ENCODE results near the gene ADAMTS12. TPM values are rescaled to one million over a fixed set of nuclear protein-coding genes. Genes with fewer than 3 reads are reported as not detected.

ADAMTS12 gene
- polyA plus RNA-seq, 1 donor, result 4.2 TPM

DNA sequence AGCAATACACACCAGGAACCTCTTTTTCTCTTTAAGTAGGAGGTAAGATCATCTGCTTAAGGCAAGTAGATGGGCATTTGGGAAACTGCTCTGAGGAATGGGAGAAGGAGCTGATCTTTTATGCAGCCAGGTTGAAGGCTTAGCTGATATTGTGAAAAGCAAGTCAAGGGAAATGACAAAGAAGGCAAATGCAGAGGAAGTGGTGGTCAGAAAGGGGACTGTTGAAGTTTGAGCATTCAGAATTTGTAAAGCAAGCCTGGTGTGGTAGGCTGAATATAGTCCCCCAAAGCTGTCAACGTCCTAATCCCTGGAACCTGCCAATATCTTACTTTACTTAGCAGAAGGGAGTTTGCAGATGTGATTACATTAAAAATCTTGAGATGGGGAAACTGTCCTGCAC lies 128.9 kb downstream of the ADAMTS12 start:
- Histone ChIP-seq H3K4me3 (ENCODE audit: low read length) (no peak overlapping the region), H3K4me1 (ENCODE audit: control insufficient read depth, insufficient read depth, low read length) (no peaks in the 10 kb centered on the region), H3K36me3 (ENCODE audit: control insufficient read depth, insufficient read depth, low read length) (no peaks in the 10 kb centered on the region), H3K9me3 (ENCODE audit: control insufficient read depth, low read depth, low read length) (no peaks in the 10 kb centered on the region), H3K27me3 (ENCODE audit: control insufficient read depth, insufficient read depth, low read length) (no peaks in the 10 kb centered on the region), H3K27ac (ENCODE audit: low read length) (no peak overlapping the region)
- WGBS (ENCODE audit: insufficient coverage, low lambda C conversion rate), result no CpG with 5 or more reads among the region's 1 CpG
- DNase-seq, result no peak

DNA sequence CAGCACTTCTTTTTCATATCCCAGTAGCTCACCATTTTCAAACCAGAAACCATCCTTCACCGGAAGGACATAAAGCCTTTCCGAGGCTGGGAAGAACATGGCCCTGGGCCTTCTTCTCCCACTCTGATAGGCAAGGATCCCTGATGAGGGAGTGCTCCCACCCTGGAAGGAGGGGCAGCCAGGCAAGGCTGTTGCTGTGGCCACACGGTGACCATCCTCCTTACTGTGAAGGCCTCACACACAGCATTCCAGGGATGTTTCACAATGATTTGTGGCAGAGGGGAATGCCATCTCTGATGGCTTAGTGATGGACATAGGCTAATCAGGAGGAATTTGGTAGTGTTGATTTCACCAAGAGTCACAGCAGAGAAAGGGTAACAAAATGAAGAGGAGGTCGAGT lies 130.7 kb downstream of the ADAMTS12 start:
- no peak for DNase-seq
- WGBS (ENCODE audit: insufficient coverage, low lambda C conversion rate), result 0% methylated on average over 1 of the region's 4 CpGs
- no peaks in the 10 kb centered on the region for H3K27me3 ChIP-seq (ENCODE audit: control insufficient read depth, insufficient read depth, low read length)
- H3K4me3 ChIP-seq (ENCODE audit: low read length), result no peak overlapping the region
- no peaks in the 10 kb centered on the region for H3K9me3 ChIP-seq (ENCODE audit: control insufficient read depth, low read depth, low read length)
- H3K4me1 ChIP-seq (ENCODE audit: control insufficient read depth, insufficient read depth, low read length), result no peaks in the 10 kb centered on the region
- no peaks in the 10 kb centered on the region for H3K36me3 ChIP-seq (ENCODE audit: control insufficient read depth, insufficient read depth, low read length)
- H3K27ac ChIP-seq (ENCODE audit: low read length), result no peak overlapping the region

DNA sequence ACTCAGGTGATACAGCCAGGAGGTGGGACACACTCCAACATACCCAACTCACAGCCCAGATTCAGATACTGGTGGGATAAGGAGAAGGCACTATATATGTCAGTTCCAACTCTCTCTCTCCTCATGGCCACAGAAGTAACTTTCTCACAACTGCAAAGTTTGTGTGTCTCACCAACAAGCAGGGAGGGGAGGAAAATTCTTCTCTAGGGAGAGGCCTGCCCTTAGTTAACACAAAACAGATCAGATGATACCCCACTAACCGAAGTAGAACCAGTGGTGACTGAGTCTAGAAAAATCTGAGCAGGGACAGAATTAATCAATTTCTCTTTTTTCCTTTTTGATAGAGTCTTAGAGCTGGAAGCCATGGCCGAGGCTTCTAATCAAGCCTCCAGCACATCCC lies 133.1 kb downstream of the ADAMTS12 start:
- no peak overlapping the region for H3K4me3 ChIP-seq (ENCODE audit: low read length)
- no peak for DNase-seq
- 100% methylated on average over 1 of the region's 2 CpGs for WGBS (ENCODE audit: insufficient coverage, low lambda C conversion rate)
- no peaks in the 10 kb centered on the region for H3K9me3 ChIP-seq (ENCODE audit: control insufficient read depth, low read depth, low read length)
- H3K27ac ChIP-seq (ENCODE audit: low read length), result no peak overlapping the region
- H3K27me3 ChIP-seq (ENCODE audit: control insufficient read depth, insufficient read depth, low read length), result no peaks in the 10 kb centered on the region
- H3K36me3 ChIP-seq (ENCODE audit: control insufficient read depth, insufficient read depth, low read length), result no peaks in the 10 kb centered on the region
- no peaks in the 10 kb centered on the region for H3K4me1 ChIP-seq (ENCODE audit: control insufficient read depth, insufficient read depth, low read length)

DNA sequence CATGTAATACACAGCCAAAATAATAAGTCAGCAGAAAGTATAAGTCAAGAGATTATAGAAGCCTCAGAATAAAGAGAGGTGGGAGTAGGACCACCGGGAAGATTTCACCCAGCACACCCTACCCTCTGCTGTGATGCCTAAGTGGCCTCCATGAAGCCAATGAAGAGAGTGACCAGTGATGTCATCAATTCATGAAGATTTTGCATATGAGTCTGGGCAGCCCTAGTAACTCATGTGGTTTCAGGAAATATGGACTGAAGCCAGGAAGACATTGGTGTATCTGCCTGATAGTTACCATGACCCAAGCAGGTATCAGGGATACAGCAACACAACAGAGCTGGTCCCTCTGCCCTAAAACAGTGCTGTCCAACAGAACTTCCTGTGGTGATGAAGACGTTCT lies 135.3 kb downstream of the ADAMTS12 start:
- no peak overlapping the region for H3K4me3 ChIP-seq (ENCODE audit: low read length)
- no peak overlapping the region for H3K27ac ChIP-seq (ENCODE audit: low read length)
- DNase-seq, result no peak
- H3K9me3 ChIP-seq (ENCODE audit: control insufficient read depth, low read depth, low read length), result no peaks in the 10 kb centered on the region
- no peaks in the 10 kb centered on the region for H3K27me3 ChIP-seq (ENCODE audit: control insufficient read depth, insufficient read depth, low read length)
- WGBS (ENCODE audit: insufficient coverage, low lambda C conversion rate), result 100% methylated on average over 1 of the region's 2 CpGs
- H3K4me1 ChIP-seq (ENCODE audit: control insufficient read depth, insufficient read depth, low read length), result no peaks in the 10 kb centered on the region
- H3K36me3 ChIP-seq (ENCODE audit: control insufficient read depth, insufficient read depth, low read length), result no peaks in the 10 kb centered on the region

DNA sequence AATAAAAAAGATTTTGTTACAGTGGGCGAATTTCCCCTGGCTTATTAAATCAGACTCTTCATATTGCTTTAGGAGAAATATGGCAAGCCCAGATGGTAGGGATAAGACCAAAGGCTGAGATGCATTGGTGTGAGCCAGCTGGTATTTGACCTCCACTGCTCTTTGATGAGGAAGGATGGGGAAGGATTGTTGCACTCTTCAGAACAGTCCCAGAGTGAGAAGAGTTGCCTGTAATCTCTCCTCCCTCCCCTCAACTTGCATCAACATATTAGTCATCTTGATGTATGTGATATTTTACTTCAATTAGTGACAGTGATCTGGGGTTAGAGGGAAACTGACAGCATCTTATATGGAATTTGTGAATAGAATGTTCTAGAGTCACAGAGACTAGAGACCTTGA lies 136.6 kb downstream of the ADAMTS12 start:
- H3K4me1 ChIP-seq (ENCODE audit: control insufficient read depth, insufficient read depth, low read length), result no peaks in the 10 kb centered on the region
- no peak for DNase-seq
- H3K4me3 ChIP-seq (ENCODE audit: low read length), result no peak overlapping the region
- no peaks in the 10 kb centered on the region for H3K9me3 ChIP-seq (ENCODE audit: control insufficient read depth, low read depth, low read length)
- H3K27me3 ChIP-seq (ENCODE audit: control insufficient read depth, insufficient read depth, low read length), result no peaks in the 10 kb centered on the region
- no CpG with 5 or more reads among the region's 1 CpG for WGBS (ENCODE audit: insufficient coverage, low lambda C conversion rate)
- H3K27ac ChIP-seq (ENCODE audit: low read length), result no peak overlapping the region
- H3K36me3 ChIP-seq (ENCODE audit: control insufficient read depth, insufficient read depth, low read length), result no peaks in the 10 kb centered on the region

DNA sequence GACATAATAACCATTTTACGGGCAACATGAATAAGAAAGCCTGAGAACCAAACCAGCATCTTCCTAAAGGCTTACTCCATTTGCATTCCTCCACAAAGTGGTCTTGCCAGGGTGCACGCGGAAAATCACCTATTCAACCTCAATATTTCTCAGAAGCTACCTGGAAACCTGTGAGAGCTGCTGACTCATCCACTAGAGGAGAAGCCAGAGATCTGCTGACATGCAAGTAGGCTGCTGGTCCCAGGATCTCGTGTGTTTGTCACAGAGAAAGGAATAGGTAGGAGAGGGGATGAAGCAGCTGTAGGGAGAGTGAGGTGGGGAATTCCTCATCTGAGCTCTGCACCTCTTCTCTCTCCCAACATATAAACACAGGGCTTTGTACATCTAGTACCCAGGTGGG lies 138.1 kb downstream of the ADAMTS12 start:
- Histone ChIP-seq H3K27ac (ENCODE audit: low read length) (no peak overlapping the region), H3K9me3 (ENCODE audit: control insufficient read depth, low read depth, low read length) (no peaks in the 10 kb centered on the region), H3K27me3 (ENCODE audit: control insufficient read depth, insufficient read depth, low read length) (no peaks in the 10 kb centered on the region), H3K36me3 (ENCODE audit: control insufficient read depth, insufficient read depth, low read length) (no peaks in the 10 kb centered on the region), H3K4me3 (ENCODE audit: low read length) (no peak overlapping the region), H3K4me1 (ENCODE audit: control insufficient read depth, insufficient read depth, low read length) (no peaks in the 10 kb centered on the region)
- no peak for DNase-seq
- no CpG with 5 or more reads among the region's 4 CpGs for WGBS (ENCODE audit: insufficient coverage, low lambda C conversion rate)

DNA sequence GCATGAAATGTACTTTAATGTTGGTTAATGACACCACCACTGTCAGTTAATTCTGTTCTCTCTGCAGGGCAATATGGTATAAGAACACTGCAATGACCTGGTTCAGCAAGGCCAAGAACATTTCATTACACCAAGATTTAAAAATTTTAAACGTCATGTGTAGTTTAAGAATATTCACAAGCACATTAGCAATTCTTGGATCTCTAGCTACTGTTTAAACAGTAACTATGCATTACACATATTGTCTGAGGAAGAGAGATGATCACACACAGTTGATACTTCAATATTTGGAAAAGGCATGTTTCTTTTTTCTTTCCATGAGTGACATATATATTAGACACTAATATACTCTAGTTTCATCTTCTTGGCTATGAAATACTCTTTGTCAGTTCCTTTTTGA lies 143.0 kb downstream of the ADAMTS12 start:
- no peaks in the 10 kb centered on the region for H3K4me1 ChIP-seq (ENCODE audit: control insufficient read depth, insufficient read depth, low read length)
- no peak for DNase-seq
- H3K9me3 ChIP-seq (ENCODE audit: control insufficient read depth, low read depth, low read length), result no peaks in the 10 kb centered on the region
- H3K27ac ChIP-seq (ENCODE audit: low read length), result no peak overlapping the region
- no peak overlapping the region for H3K4me3 ChIP-seq (ENCODE audit: low read length)
- H3K36me3 ChIP-seq (ENCODE audit: control insufficient read depth, insufficient read depth, low read length), result no peaks in the 10 kb centered on the region
- H3K27me3 ChIP-seq (ENCODE audit: control insufficient read depth, insufficient read depth, low read length), result no peaks in the 10 kb centered on the region
- WGBS (ENCODE audit: insufficient coverage, low lambda C conversion rate), result no CpG with 5 or more reads among the region's 1 CpG

DNA sequence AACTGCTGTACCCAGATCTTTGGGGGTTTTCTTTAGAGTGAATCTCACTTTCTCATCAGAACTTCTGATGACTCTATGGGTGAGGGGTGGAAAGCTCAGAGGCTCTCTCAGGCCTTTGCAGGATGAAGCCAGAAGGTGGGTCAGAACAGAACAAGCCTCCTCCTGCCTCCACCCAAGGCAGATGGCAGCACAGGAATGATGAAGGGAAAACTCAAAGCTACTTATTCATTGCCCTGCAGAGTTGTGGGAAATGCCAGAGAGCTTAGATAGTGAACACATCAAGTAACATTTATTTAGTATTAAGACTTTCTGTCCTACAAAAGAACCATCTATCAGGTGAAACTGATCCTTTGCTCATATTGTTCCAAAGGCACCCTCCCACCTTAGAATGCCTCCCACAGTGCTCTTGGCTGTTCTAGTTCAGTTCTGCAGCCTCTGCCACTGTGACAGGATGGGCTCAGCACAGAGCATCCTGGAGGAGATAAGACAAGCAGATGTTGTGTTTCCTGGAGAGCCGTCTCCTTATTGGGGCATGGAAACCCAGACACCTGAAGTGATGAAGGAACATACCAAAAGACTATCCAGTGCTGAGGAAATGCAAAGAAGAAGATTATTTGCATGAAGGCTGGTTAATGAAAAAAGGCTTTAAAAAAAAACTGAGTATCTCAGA lies 146.6 kb downstream of the ADAMTS12 start:
- Histone ChIP-seq H3K4me3 (ENCODE audit: low read length) (no peak overlapping the region), H3K4me1 (ENCODE audit: control insufficient read depth, insufficient read depth, low read length) (no peaks in the 10 kb centered on the region), H3K27me3 (ENCODE audit: control insufficient read depth, insufficient read depth, low read length) (no peaks in the 10 kb centered on the region), H3K9me3 (ENCODE audit: control insufficient read depth, low read depth, low read length) (no peaks in the 10 kb centered on the region), H3K36me3 (ENCODE audit: control insufficient read depth, insufficient read depth, low read length) (no peaks in the 10 kb centered on the region), H3K27ac (ENCODE audit: low read length) (no peak overlapping the region)
- WGBS (ENCODE audit: insufficient coverage, low lambda C conversion rate), result no CpG with 5 or more reads among the region's 1 CpG
- no peak for DNase-seq

DNA sequence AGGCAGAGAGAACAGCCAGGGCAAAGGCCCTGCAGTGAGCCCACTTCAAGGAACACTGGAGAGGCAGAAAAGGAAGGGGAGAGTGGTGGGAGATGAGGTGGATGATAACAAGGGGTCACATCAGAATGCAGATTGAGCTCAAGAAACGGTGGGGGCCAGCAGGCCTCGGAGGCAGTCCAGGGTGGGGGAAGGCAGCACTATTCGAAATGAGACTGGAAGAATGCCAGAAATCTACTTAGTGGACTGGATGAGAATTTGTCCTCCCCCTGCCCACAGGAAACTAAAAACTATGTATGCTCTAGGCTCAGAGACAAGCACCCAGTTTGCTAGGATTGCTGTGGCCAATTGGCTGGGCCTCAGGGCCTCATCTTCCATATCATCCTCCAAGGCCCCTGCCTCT lies 148.7 kb downstream of the ADAMTS12 start:
- Histone ChIP-seq H3K27ac (ENCODE audit: low read length) (no peak overlapping the region), H3K27me3 (ENCODE audit: control insufficient read depth, insufficient read depth, low read length) (no peaks in the 10 kb centered on the region), H3K4me1 (ENCODE audit: control insufficient read depth, insufficient read depth, low read length) (no peaks in the 10 kb centered on the region), H3K36me3 (ENCODE audit: control insufficient read depth, insufficient read depth, low read length) (no peaks in the 10 kb centered on the region), H3K4me3 (ENCODE audit: low read length) (no peak overlapping the region), H3K9me3 (ENCODE audit: control insufficient read depth, low read depth, low read length) (no peaks in the 10 kb centered on the region)
- DNase-seq, result no peak
- WGBS (ENCODE audit: insufficient coverage, low lambda C conversion rate), result no CpG with 5 or more reads among the region's 3 CpGs

DNA sequence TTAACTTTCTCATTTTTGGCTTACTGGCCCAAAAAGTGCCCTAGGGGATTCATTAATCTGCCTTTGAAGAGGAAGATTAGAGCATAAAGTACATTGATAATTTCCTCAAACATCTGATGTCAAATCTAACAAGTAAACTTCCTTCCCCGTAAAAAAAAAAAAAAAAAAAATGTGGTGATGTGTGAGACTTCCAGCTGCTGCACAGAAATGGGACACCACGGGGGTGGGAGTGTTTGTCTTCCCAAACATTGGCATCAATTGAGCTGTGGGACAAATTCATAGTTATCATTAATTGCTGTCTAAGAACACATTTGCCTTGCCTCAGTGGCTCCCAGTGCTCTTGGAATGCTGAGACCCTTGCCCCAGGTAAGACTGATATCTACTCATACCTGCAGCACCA lies 149.6 kb downstream of the ADAMTS12 start:
- no peak overlapping the region for H3K4me3 ChIP-seq (ENCODE audit: low read length)
- WGBS (ENCODE audit: insufficient coverage, low lambda C conversion rate), result no CpG with 5 or more reads among the region's 2 CpGs
- no peaks in the 10 kb centered on the region for H3K27me3 ChIP-seq (ENCODE audit: control insufficient read depth, insufficient read depth, low read length)
- H3K9me3 ChIP-seq (ENCODE audit: control insufficient read depth, low read depth, low read length), result no peaks in the 10 kb centered on the region
- no peak overlapping the region for H3K27ac ChIP-seq (ENCODE audit: low read length)
- no peak for DNase-seq
- H3K4me1 ChIP-seq (ENCODE audit: control insufficient read depth, insufficient read depth, low read length), result no peaks in the 10 kb centered on the region
- no peaks in the 10 kb centered on the region for H3K36me3 ChIP-seq (ENCODE audit: control insufficient read depth, insufficient read depth, low read length)

DNA sequence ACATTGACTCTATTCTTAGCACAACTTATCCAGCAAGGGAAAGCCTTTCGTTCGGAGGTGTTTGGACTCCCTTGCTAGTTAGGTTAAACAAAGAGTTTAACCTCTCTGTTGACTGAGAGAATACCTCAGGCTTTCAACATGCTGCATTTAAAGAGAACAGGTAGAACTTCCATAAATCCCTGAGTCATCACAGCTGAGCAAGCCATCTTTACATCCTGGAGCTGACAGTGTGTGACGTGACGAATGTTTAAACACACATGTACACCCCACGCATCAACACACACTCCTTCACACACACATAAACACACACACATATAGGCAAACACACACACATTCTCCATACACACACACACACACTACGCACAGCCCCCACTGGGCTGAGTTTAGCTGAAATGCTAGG lies 152.8 kb downstream of the ADAMTS12 start:
- H3K4me1 ChIP-seq (ENCODE audit: control insufficient read depth, insufficient read depth, low read length), result no peaks in the 10 kb centered on the region
- no peak for DNase-seq
- H3K27ac ChIP-seq (ENCODE audit: low read length), result no peak overlapping the region
- no peaks in the 10 kb centered on the region for H3K9me3 ChIP-seq (ENCODE audit: control insufficient read depth, low read depth, low read length)
- H3K36me3 ChIP-seq (ENCODE audit: control insufficient read depth, insufficient read depth, low read length), result no peaks in the 10 kb centered on the region
- no CpG with 5 or more reads among the region's 6 CpGs for WGBS (ENCODE audit: insufficient coverage, low lambda C conversion rate)
- no peak overlapping the region for H3K4me3 ChIP-seq (ENCODE audit: low read length)
- H3K27me3 ChIP-seq (ENCODE audit: control insufficient read depth, insufficient read depth, low read length), result no peaks in the 10 kb centered on the region

Data from large intestine (tissue), 3 donors.